Endodermal cell (in vitro differentiated cells): ENCODE results near the gene HOXD4. TPM values are rescaled to one million over a fixed set of nuclear protein-coding genes. Genes with fewer than 3 reads are reported as not detected.
A peak's percentile ranks its signal among the peaks of the same experiment; 100 is the strongest.

Source experiments
- DNase-seq: peaks from one replicate; pipeline ENCODE4 v3.0.0-alpha.2; 2017
- H3K27ac ChIP-seq: 2 replicates; pipeline ENCODE4 v1.5.1; 2013; ENCODE audit warnings: mild to moderate bottlenecking, low read depth, low read length, moderate library complexity
- H3K27me3 ChIP-seq: 2 replicates; pipeline ENCODE4 v1.6.1; 2013; ENCODE audit warnings: mild to moderate bottlenecking, low read length, moderate library complexity; ENCODE audit not compliant: insufficient read depth, control insufficient read depth, poor library complexity, severe bottlenecking
- H3K36me3 ChIP-seq: 2 replicates; pipeline ENCODE4 v1.7.0; 2013; ENCODE audit warnings: mild to moderate bottlenecking, low read length, moderate library complexity; ENCODE audit not compliant: control insufficient read depth, insufficient read depth
- H3K4me1 ChIP-seq: one replicate; pipeline ENCODE4 v1.7.0; 2013; ENCODE audit warnings: low read length; ENCODE audit not compliant: control insufficient read depth, insufficient read depth
- H3K4me3 ChIP-seq: 2 replicates; pipeline ENCODE4 v1.5.1; 2013; ENCODE audit warnings: mild to moderate bottlenecking, low read length, moderate library complexity
- H3K9ac ChIP-seq: 2 replicates; pipeline ENCODE4 v1.6.1; 2013; ENCODE audit warnings: mild to moderate bottlenecking, low read length, moderate library complexity; ENCODE audit not compliant: poor library complexity, severe bottlenecking; ENCODE audit errors: extremely low read depth
- H3K9me3 ChIP-seq: 2 replicates; pipeline ENCODE4 v1.6.1; 2013; ENCODE audit warnings: mild to moderate bottlenecking, low read length, moderate library complexity; ENCODE audit not compliant: control insufficient read depth
- H3K27ac Mint-ChIP-seq: 2 replicates; pipeline ENCODE4 v1.8.0; 2020; ENCODE audit warnings: mixed read lengths
- H3K27me3 Mint-ChIP-seq: 2 replicates; pipeline ENCODE4 v1.8.0; 2021; ENCODE audit warnings: mild to moderate bottlenecking, mixed read lengths; ENCODE audit not compliant: insufficient read depth
- H3K36me3 Mint-ChIP-seq: 2 replicates; pipeline ENCODE4 v1.8.0; 2020; ENCODE audit warnings: low read depth, mixed read lengths
- H3K4me1 Mint-ChIP-seq: 2 replicates; pipeline ENCODE4 v1.8.0; 2020; ENCODE audit warnings: mixed read lengths
- H3K4me3 Mint-ChIP-seq: 2 replicates; pipeline ENCODE4 v1.8.0; 2020; ENCODE audit warnings: mild to moderate bottlenecking, moderate library complexity, mixed read lengths
- H3K9me3 Mint-ChIP-seq: 2 replicates; pipeline ENCODE4 v1.8.0; 2020; ENCODE audit warnings: mild to moderate bottlenecking, mixed read lengths
- CTCF ChIP-seq: fragments of 200-600 bp; sonication (generic); conservative IDR thresholded peaks from 2 replicates; pipeline ENCODE4 v1.5.0; 2021; ENCODE audit warnings: antibody characterized with exemption, mild to moderate bottlenecking
- WGBS, 2 experiments: methylation state at CpG; one replicate each; pipeline versions ENCODE4 v1.1.5 to v1.1.7; 2013; ENCODE audit warnings: missing lambda C conversion rate in 2 of 2, mixed read lengths in 1 of 2; ENCODE audit not compliant: insufficient coverage in 1 of 2, insufficient read length in 1 of 2; 5-methylcytosine and 5-hydroxymethylcytosine counted together
- total RNA-seq, 2 donors: library from RNA; stranded (reverse); fragmentation: NEBNext Ultra II Directional in 1 of 2; extraction: Animal tissue kit (Norgen Biotek cat#: 25700) in 1 of 2; gene quantifications; 2 replicates in 1 of 2; 3 replicates in 1 of 2; pipeline ENCODE4 v1.2.1, GENCODE V29; 2021

The HOXD4 gene
- total RNA-seq, 2 donors from 2014 or later: not detected

- Mint-ChIP-seq H3K9me3 (no peaks in the 10 kb centered on the region), H3K4me3 (no peak overlapping the region), H3K27ac (no peak overlapping the region), H3K4me1 (peaks cover 10% of the 10 kb centered on the region), H3K27me3 (peaks cover 99% of the 10 kb centered on the region), H3K36me3 (no peaks in the 10 kb centered on the region)
- DNase-seq: peak; percentile 56
- Histone ChIP-seq H3K4me1 (peaks cover 4% of the 10 kb centered on the region), H3K36me3 (no peaks in the 10 kb centered on the region), H3K4me3 (no peak overlapping the region), H3K27me3 (peaks cover 100% of the 10 kb centered on the region), H3K27ac (no peak overlapping the region), H3K9me3 (no peaks in the 10 kb centered on the region), H3K9ac (no peak overlapping the region)
- 8 to 10% methylated on average over 13 to 47 of the region's 48 CpGs for WGBS, 2 experiments
- no peak for TF ChIP-seq CTCF
These were observed 1.2 kb downstream of the HOXD4 start for GRCh38 chr2:176152350-176153181.

GRCh38 chr2:176154576-176155252, 3.4 kb downstream of the HOXD4 start:
- Mint-ChIP-seq H3K4me3 (no peak overlapping the region), H3K4me1 (peaks cover 13% of the 10 kb centered on the region), H3K27ac (no peak overlapping the region), H3K36me3 (no peaks in the 10 kb centered on the region), H3K9me3 (no peaks in the 10 kb centered on the region), H3K27me3 (peaks cover 99% of the 10 kb centered on the region)
- H3K27me3 ChIP-seq: peaks cover 100% of the 10 kb centered on the region
- no peak overlapping the region for H3K9ac ChIP-seq
- no peaks in the 10 kb centered on the region for H3K9me3 ChIP-seq
- H3K27ac ChIP-seq: no peak overlapping the region
- 4 to 9% methylated on average over 10 to 11 of the region's 11 CpGs for WGBS, 2 experiments
- H3K4me3 ChIP-seq: no peak overlapping the region
- peak; percentile 36 for DNase-seq
- TF ChIP-seq CTCF: no peak
- H3K4me1 ChIP-seq: peaks cover 4% of the 10 kb centered on the region
- no peaks in the 10 kb centered on the region for H3K36me3 ChIP-seq

DNA sequence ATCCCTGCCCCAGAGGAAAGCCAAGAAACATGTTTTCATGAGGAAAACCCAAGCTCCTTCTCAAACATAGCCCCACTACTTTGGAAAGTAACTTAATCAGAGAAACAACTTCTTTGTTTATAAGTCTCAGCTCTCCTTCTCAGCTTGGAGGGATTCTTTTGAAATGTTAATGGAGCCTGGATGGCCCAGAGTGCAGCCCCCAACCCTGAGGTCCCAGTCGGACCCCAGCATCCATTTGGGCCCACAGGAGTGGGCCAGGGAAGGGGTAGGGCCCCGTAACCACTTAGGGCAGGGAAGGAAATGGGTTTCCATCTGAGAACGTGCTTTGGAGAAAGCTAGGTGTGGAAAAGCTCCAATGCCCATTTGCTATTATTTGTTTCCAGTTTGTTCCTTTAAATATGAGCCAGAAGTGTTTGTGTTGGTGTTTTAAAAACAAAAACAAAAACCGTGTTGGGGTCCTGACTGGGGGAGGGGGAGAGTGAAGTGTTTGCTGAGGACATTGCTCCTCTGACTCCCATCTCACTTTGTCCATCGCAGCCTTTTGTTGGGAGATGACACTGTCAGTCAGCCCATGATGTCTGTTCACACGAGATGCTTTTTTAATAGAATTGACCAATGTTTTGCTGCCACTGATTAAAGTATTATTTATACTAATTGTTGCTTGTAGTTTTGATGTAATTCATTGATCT, 4.2 kb downstream of the HOXD4 start:
- no peaks in the 10 kb centered on the region for H3K9me3 Mint-ChIP-seq
- H3K27ac Mint-ChIP-seq: no peak overlapping the region
- no peaks in the 10 kb centered on the region for H3K9me3 ChIP-seq
- peaks cover 4% of the 10 kb centered on the region for H3K4me1 ChIP-seq
- peak; percentile 49 for DNase-seq
- no peak overlapping the region for H3K27ac ChIP-seq
- H3K9ac ChIP-seq: no peak overlapping the region
- WGBS, 2 experiments: 0 to 5% methylated on average over 3 to 6 of the region's 6 CpGs
- no peaks in the 10 kb centered on the region for H3K36me3 Mint-ChIP-seq
- peaks cover 99% of the 10 kb centered on the region for H3K27me3 Mint-ChIP-seq
- TF ChIP-seq CTCF: no peak
- H3K4me3 Mint-ChIP-seq: no peak overlapping the region
- H3K36me3 ChIP-seq: no peaks in the 10 kb centered on the region
- peaks cover 16% of the 10 kb centered on the region for H3K4me1 Mint-ChIP-seq
- H3K4me3 ChIP-seq: no peak overlapping the region
- H3K27me3 ChIP-seq: peaks cover 100% of the 10 kb centered on the region
